ENCODE data around the gene ADGRL2.

ADGRL2 gene

GRCh38 chr1:82018319-82018718 is 217.6 kb downstream of the ADGRL2 start (continued):
- TF ChIP-seq, protein P1, sequence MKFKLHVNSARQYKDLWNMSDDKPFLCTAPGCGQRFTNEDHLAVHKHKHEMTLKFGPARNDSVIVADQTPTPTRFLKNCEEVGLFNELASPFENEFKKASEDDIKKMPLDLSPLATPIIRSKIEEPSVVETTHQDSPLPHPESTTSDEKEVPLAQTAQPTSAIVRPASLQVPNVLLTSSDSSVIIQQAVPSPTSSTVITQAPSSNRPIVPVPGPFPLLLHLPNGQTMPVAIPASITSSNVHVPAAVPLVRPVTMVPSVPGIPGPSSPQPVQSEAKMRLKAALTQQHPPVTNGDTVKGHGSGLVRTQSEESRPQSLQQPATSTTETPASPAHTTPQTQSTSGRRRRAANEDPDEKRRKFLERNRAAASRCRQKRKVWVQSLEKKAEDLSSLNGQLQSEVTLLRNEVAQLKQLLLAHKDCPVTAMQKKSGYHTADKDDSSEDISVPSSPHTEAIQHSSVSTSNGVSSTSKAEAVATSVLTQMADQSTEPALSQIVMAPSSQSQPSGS (tag by site-specific recombination; IDR thresholded peaks at IDR 0.05; ENCODE audit: low read depth) = no peak
- TF ChIP-seq ZNF366 (tag by site-specific recombination; conservative IDR thresholded peaks at IDR 0.05) = no peak

- no peaks in the 10 kb centered on the region for H3K36me3 ChIP-seq (ENCODE audit: control insufficient read depth in 2 of 2, insufficient read depth in 1 of 2, low read length in 2 of 2)
- POLR2A ChIA-PET = no interaction called here
- H3K4me3 ChIP-seq (ENCODE audit: low read depth, low read length) = no peak overlapping the region
- TF ChIP-seq, protein P2, sequence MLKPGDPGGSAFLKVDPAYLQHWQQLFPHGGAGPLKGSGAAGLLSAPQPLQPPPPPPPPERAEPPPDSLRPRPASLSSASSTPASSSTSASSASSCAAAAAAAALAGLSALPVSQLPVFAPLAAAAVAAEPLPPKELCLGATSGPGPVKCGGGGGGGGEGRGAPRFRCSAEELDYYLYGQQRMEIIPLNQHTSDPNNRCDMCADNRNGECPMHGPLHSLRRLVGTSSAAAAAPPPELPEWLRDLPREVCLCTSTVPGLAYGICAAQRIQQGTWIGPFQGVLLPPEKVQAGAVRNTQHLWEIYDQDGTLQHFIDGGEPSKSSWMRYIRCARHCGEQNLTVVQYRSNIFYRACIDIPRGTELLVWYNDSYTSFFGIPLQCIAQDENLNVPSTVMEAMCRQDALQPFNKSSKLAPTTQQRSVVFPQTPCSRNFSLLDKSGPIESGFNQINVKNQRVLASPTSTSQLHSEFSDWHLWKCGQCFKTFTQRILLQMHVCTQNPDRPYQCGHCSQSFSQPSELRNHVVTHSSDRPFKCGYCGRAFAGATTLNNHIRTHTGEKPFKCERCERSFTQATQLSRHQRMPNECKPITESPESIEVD (tag by site-specific recombination; IDR thresholded peaks at IDR 0.05) = no peak
- TF ChIP-seq GLIS2 (tag by site-specific recombination; IDR thresholded peaks at IDR 0.05) (no peak), ZNF426 (tag by site-specific recombination; IDR thresholded peaks at IDR 0.05) (no peak), REPIN1 (tag by site-specific recombination; IDR thresholded peaks at IDR 0.05; ENCODE audit: low read depth) (no peak), ZNF184 (tag by site-specific recombination; IDR thresholded peaks at IDR 0.05) (no peak), ZNF157 (tag by site-specific recombination; IDR thresholded peaks at IDR 0.05) (no peak), GLIS1 (tag by site-specific recombination; IDR thresholded peaks at IDR 0.05) (no peak), ZNF394 (tag by site-specific recombination; IDR thresholded peaks at IDR 0.05; ENCODE audit: borderline replicate concordance) (no peak), SP3 (tag by site-specific recombination; IDR thresholded peaks at IDR 0.05) (no peak), ZNF112 (tag by site-specific recombination; IDR thresholded peaks at IDR 0.05) (no peak), KLF8 (tag by site-specific recombination; IDR thresholded peaks at IDR 0.05) (no peak), SALL2 (tag by site-specific recombination; IDR thresholded peaks at IDR 0.05; ENCODE audit: borderline replicate concordance) (no peak), ZNF747 (tag by site-specific recombination; IDR thresholded peaks at IDR 0.05) (no peak), ZNF266 (tag by site-specific recombination; IDR thresholded peaks at IDR 0.05; ENCODE audit: low read depth) (no peak), ZNF280C (tag by site-specific recombination; IDR thresholded peaks at IDR 0.05) (no peak), ZBTB26 (tag by site-specific recombination; optimal IDR thresholded peaks at IDR 0.05) (no peak)
- TF ChIP-seq, protein P3, sequence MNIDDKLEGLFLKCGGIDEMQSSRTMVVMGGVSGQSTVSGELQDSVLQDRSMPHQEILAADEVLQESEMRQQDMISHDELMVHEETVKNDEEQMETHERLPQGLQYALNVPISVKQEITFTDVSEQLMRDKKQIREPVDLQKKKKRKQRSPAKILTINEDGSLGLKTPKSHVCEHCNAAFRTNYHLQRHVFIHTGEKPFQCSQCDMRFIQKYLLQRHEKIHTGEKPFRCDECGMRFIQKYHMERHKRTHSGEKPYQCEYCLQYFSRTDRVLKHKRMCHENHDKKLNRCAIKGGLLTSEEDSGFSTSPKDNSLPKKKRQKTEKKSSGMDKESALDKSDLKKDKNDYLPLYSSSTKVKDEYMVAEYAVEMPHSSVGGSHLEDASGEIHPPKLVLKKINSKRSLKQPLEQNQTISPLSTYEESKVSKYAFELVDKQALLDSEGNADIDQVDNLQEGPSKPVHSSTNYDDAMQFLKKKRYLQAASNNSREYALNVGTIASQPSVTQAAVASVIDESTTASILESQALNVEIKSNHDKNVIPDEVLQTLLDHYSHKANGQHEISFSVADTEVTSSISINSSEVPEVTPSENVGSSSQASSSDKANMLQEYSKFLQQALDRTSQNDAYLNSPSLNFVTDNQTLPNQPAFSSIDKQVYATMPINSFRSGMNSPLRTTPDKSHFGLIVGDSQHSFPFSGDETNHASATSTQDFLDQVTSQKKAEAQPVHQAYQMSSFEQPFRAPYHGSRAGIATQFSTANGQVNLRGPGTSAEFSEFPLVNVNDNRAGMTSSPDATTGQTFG (tag by site-specific recombination; IDR thresholded peaks at IDR 0.05; ENCODE audit: borderline replicate concordance) = no peak
- CTCF ChIA-PET = no interaction called here
- H3K9me3 ChIP-seq (ENCODE audit: control insufficient read depth, insufficient read depth, low read depth, low read length) = no peaks in the 10 kb centered on the region
- H3K27ac ChIP-seq (ENCODE audit: extremely low read depth, low read depth, low read length) = no peak overlapping the region
- no peaks in the 10 kb centered on the region for H3K4me1 ChIP-seq (ENCODE audit: control insufficient read depth, insufficient read depth, low read length)
Observed at GRCh38 chr1:82019508-82019907, 218.8 kb downstream of the ADGRL2 start.
